COLO668 (cell line): Measurements from ENCODE around the gene STON1.
"Not testable (repeated sequence)": the region's sequence is repeated elsewhere in the genome, so short reads cannot be mapped to it uniquely, and the experiment has no call there.

Source experiments
- DNase-seq: peaks from one replicate; lab custom pipeline; 2025; ENCODE audit not compliant: unreplicated experiment; lab: John Stamatoyannopoulos, UW

STON1 gene

DNA sequence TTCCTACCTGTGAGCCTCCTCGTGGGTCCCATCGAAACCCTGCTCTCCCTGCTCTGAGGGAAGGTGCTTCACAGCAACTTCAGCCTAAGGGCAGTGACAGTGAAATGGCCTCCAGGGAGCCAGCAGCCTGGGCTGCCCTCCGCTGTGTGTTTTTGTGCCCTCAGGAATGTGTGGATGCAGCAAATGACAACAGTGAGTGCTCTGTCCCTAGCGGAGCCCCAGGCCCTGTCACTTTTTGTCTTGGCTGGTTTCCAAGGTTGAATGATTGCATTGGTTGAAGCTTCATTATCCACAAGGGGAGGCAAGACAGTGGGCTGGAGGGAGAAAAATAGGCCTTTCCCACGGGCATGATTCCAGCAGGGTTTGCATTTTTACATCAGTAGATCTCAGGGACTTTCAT is 42.9 kb downstream of the STON1 start:
- DNase-seq, result no peak

DNA sequence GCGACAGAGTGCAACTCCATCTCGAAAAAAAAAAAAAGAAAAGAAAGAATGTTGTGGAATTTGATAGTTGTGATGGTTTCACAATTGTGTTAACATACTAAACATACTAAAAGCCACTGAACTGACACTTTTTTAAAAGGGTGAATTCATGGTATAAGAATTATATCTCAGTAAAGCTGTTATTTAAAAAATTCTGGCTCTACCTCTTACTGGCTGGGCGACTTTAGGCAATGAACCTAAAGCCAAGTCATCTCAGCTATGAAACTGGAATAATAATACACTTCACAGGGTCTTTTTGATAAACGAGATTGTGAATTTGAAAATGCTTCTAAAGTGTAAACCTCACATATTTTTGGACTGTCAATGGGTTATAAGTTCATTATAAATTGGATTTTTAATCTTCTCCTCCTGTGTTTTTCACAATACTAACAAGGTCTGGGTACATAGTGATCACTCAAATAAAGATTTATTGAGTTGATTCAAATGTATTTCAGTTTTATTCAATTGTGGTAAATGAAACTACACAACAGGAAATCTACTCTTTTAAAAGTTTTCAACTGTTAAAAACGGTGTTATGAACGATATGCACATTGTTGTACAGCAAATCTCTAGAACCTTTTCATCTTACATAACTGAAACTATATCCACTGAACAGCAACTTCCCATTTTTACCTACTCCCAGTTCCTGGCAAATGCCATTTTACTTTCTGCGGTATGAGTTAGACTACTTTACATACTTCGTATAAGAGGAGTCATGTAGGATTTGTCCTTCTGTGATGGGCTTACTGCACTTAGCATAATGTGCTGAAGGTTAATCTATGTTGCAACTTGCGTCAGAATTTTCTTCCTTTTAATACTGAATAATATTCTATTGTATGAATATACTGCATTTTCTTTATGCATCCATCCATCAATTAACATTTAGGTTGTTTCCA is 44.7 kb downstream of the STON1 start:
- no peak for DNase-seq

DNA sequence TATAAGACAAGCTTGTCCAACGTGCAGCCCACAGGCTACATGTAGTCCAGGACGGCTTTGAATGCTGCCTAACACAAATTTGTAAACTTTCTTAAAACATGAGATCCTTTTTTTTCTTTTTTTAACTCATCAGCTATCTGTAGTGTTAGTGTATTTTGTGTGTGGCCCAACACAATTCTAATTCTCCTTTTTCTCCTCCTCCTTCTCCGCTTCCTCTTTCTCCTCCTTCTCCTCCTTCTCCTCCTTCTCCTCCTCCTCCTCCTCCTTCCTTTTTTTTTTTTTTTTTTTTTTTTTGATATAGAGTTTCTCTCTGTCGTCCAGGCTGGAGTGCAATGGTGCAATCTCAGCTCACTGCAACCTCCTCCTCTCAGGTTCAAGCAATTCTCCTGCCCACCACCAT is 48.4 kb downstream of the STON1 start:
- no peak for DNase-seq

DNA sequence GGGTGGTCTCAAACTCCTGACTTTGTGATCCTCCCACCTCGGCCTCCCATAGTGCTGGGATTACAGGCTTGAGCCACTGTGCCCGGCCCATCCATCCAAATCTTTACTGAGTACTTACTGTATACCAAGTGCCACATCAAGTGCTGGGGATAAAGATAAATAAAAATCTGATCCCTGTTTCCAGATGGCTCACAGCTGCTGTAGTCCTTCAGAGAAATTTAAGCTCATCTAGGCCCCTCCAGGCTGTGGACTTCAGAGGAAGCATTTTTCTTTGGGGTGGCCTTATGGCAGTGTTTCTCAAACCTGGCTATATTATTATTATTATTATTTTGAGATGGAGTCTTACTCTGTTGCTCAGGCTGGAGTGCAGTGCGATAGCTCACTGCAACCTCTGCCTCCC is 54.0 kb downstream of the STON1 start:
- DNase-seq, result no peak

DNA sequence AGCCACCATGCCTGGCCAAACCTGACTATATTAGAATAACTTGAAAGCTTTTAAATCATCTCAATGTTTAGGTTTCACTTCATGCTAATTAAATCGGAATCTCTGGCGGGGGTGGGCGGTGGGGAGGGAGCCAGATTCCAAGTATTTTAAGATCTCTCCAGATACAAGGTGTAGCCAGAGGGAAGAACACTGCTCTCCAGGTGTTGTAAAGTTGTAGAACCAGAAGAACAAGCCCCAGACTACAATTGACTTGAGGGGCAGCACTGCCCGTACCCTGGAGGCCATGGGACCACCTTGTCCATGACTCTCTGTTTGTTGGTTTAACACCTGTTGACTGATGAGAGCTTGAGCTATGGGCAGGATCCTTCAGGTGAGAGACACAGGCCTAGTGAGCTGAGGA is 54.6 kb downstream of the STON1 start:
- DNase-seq, result no peak

DNA sequence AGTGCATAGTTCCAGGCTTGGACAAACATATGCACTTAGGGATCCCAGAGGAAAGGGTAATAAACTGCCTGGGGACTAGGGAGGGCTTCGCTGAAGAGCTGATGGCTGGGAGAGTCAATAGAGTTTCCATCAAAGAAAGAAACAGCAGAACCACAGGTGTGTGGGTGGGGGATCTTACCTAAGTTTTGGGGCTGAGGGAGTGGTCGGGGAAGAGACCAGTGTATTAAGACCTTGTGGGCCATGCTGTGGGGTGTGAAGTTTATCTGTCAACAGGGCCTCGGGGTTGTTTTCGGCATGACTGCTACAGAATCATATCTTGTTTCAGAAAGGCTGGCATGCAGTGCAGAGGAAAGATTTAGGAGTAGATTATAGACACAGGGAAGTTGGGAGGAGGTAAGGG is 56.5 kb downstream of the STON1 start:
- no peak for DNase-seq

DNA sequence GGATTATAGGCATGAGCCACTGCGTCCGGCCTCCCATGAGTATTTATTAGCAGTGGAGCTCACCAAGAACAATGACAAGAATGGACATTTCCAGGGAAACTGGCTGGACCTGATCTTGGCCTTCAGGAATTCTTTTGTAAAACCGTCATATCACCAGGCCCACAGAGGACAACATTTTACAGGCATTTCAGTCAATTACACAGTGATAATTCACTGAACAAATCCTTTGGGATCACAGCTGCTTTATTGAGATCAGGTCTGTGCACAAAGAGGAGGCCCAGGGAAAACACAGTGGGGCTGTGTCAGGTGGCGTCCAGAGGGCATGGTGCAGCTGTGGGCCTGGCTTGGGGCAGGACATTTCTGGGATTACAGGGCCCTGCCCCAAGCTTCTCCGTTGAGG is 57.6 kb downstream of the STON1 start:
- DNase-seq, result no peak

DNA sequence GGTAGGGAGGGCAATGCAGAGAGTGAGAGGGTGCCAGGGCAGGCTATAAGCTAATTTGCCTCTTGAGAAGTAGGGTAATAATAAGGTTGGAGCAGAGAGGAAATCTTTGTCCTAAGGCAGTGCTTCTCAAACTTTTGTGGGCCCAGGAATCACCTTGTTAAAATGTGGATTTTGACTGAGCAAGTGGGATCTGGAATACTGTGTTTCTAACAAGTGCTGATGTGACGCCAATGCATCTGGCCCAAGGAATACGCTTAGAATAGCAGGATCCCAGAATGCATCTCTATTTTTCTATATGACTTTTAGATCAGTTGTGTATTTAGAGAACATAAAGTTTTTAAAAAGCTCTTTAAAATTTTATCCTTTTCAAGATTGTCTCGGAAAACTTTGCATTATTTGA is 58.0 kb downstream of the STON1 start:
- DNase-seq, result no peak

DNA sequence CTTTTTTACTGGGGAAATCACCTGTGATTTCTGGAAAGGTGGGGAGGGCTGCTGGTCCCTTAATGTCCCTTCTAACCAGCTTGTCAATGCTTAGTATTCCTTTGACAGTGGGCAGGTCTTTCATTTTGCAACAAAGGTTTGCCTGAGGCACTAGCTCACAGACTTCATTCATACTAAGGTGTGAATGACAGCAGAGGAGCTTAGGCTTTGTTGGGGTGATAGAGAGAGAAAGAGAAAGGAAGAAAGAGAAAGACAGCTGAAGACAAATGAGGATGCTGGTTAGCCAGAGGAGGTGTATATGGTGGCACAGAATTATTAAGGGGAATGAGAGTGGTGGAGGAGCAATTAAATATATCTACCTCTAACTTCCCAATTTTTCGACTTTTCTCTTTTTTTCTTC is 58.8 kb downstream of the STON1 start:
- no peak for DNase-seq

DNA sequence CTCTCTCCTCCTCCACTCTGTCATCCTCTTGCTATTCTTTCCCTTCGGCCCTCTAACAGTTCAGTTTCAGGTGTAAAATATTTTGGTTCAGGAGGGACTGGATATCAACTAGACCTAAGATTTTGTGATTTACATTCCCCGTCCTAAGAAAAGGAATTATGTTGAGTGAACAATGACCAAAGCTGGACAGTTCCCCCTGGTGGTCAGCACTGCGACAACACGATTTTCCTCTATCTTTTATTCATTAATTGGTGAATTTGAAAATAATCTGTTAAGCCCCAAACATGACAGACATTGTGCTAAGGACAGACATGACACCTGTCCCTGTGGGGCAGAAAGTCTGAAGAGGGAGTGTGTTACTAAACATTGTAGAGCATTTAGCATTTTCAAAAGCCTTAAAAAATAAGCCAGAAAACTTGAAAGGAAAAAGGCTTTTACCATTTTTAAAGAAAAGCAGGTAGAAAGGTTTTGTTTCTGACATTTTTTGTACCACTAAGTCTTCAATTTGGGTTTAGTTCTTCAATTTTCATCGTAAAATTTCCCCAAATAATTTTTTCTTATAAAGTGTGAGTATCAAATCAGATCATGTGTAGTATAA is 59.3 kb downstream of the STON1 start:
- DNase-seq, result no peak

DNA sequence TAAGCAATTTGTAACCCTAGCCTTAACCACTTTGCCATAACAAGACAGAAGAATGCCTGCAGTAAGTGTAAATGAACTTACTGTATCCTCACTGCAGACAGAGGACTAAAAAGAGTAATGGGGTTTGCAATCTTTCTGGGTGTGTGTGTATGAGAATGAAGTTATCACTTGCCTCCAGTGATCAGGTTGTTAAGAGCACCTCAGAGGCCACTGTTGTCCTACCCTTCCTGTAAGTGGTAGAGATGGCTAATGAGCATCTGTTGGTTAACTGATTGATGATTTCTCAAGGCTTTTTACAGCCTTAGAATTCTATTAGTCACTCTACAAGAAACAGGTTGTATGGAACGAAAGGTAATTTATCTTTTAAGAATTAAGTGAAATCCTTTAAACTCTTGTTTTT is 60.1 kb downstream of the STON1 start:
- DNase-seq, result no peak

DNA sequence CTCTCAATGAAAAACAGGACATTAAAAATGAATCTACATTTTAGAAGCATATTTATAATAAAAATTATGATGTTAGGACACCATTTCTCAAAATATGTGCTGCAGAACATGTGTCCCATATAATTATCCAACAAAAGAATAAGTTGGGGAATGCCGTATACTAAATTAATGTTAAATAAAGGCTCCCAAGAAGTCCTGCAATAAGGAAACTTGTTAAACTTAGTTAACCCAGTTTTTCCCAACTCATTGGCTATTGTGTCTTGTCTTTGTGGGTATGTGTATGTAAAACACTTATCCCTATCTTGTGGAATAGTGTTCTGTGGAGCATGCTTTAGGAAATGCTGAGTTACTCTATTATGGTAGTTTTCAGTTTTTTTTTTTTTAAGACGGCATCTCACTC is 62.1 kb downstream of the STON1 start:
- DNase-seq, result no peak

DNA sequence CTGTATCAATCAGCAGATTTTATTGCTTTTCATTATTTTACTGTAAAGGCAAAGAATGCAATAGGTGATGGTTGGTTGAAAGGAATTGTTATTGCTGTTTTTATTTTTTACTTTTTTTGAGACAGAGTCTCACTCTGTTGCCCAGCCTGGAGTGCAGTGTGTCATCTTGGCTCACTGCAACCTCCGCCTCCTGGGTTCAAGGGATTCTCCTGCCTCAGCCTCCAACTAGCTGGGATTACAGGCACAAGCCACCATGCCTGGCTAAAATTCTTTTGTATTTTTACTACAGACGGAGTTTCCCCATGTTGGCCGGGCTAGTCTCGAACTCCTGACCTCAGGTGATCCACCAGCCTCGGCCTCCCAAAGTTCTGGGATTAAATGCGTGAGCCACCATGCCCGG is 66.8 kb downstream of the STON1 start:
- not testable (repeated sequence) for DNase-seq

DNA sequence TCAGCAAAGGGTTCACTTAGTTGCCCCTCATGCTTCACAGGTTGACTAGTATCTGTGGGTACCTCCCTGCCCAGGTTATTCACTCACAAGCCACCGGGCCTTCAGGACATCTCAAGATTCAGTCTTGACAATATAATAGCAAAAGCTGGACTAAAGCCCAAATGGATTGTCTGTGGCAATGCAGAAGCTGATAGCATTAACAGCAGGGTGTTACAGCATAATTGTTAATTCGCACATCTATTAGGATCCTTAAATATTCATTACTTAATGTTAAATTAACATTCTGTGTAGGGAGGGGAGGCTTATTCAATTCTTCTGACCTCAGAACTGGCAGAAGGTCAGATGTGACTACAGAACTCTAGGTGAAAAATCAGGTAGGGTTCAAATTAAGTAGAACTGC is 67.5 kb downstream of the STON1 start:
- no peak for DNase-seq

DNA sequence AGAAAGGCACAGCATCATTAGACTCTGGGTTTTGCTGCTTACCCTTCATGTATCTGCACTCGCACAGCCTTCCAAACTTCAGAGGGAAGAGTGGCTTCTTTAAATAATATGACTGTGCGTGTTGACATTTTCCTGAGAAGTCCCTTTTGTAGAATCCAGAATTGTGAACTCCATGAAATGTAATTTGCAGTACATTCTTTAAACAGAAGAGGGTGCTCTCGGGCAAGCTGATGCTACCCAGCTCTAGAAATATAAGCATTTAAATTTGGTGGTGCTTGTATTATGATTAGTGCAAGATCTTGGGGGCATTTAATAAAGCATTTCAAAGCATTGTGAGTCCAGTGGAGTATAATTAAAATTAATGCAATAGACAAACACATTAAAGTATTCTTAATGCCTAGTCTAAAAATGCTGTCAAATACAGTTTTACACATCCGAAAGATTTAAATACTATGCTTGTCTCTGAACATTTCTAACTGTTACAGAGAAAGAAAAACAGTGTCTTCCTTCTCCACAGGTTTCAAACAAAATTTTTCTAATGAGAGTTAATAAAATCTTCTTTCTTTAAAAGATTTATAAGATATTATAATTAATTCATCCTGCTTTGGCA is 70.4 kb downstream of the STON1 start:
- peak; percentile 10 for DNase-seq

DNA sequence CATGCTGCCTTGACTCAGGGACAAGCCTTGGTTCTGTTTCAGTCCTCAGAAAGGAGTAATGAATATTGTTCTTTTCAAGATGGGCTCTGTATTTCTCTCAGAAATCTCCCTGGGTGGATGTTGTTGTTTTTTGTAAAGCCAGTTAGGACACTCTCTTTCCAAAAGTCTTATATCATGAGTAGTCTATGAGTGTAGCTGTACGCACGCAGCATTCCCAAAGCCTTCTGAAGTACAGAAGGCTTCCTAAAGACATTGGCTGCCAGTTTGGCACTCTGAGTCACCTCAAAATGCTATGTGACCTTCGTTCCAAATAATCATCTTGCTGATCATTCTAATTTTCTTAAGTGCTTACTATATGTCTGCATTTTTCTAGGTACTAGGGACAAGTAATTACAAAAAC is 71.0 kb downstream of the STON1 start:
- DNase-seq, result no peak

DNA sequence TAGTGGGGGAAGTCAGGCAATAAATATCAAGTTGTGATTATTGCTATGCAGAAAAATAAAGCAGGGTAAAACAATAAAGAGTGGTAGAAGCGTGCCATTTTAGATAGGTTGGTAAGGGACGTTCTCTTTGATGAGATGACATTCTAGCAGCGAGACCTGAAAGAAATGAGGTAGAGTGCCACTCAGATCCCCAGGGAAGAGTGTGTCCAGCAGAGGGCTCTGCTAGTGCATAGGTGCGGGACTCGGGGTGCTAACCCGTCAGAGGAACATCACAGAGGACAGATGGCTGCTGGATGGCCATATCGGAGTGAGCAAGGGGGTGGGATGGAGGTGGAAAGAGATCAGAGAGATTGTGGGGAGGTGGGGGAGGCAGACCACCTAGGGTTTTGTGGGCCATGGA is 71.4 kb downstream of the STON1 start:
- DNase-seq, result peak; percentile 22

DNA sequence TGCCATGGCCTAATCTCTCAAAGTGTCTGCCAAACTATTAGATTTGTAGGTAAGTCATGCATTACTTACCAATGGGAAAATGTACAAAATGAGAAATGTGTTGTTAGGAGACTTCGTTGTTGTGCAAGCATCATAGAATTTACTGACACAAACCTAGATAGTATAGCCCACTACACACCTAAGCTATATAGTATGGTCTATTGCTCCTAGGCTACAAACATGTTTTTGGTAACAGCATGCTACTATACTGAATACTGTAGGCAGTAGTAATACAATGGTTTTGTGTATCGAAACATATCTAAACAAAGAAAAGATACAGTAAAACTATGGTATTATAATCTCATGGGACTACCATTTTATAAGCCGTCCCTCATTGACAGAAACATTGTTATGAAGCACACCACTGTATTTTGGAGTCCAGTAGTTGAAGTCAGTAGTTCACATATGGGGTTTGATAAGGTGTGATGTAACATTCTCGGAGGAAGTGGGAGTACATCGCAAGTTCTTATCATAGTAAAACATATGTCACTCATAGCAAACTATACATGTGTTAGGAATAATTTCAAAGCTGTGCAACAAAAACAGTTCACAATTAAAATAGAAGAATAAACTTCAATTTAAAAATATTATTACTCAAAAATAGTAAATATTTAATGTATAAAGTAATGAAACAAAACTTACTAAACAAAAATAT is 75.7 kb downstream of the STON1 start:
- no peak for DNase-seq

DNA sequence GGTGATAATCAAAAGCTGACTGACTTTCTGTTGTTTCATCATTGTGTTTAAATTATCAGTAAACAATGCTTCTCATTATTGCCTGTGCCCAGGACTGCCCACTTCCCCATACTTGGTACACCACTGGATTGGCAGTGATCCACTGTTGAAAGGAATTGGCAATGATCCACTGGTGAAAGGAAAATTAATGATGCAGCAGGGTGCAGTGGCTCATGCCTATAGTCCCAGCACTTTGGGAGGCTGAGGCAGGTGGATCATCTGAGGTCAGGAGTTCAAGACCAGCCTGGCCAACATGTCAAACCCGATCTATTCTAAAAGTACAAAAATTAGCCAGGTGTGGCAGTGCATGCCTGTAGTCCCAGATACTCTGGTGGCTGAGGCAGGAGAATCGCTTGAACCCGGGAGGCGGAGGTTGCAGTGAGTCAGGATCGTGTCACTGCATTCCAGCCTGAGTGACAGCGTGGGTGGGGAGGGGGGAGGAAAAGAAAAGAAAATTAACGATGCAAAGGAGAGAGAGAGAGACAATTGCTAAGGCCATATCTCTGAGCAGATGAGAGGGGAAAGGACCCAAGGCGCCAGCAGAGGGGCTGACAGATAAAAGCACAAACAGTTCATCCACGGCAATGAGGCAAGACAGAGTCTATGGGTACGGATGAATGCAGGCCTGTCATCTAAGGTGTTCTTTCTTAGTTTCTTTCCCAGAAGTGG is 77.5 kb downstream of the STON1 start:
- DNase-seq, result no peak

DNA sequence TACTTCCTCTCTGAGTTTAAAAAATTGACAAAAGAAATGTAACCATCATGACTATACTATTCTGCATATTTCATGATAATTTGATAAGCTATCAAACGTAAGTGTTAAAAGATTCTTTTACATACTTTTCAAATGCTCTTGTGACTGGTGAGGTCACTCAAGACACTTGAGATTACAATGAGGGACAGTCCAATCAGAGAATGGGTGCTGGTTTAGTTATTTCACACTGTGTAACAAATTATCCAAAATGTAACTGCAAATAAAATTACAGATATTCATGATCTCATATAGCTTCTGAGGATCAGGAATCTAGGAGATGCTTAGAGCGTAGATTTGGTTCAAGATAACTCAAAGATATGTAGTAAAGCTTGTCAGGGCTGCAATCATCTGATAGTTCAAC is 83.3 kb downstream of the STON1 start:
- DNase-seq, result no peak

DNA sequence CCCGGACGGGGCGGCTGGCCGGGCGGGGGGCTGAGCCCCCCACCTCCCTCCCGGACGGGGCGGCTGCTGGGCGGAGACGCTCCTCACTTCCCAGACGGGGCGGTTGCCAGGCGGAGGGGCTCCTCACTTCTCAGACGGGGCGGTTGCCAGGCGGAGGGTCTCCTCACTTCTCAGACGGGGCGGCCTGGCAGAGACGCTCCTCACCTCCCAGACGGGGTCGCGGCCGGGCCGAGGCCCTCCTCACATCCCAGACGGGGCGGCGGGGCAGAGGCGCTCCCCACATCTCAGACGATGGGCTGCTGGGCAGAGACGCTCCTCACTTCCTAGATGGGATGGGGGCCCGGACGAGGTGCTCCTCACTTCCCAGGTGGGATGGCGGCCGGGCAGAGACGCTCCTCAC is 84.6 kb downstream of the STON1 start:
- not testable (repeated sequence) for DNase-seq
